HEK293 (cell line): ENCODE data around the gene COX10.

ENCODE experiments used
- CTCF ChIA-PET: fragments of 350-600 bp; formaldehyde crosslinking; extraction: SDS; loops from one replicate; lab custom pipeline; 2021; ENCODE audit warnings: antibody characterized with exemption; lab: Yijun Ruan, JAX
- POLR2A ChIA-PET: fragments of 300-600 bp; formaldehyde crosslinking; extraction: SDS; loops from one replicate; lab custom pipeline; 2020; ENCODE audit warnings: antibody characterized with exemption, inconsistent platforms; lab: Yijun Ruan, JAX
- H3K27ac ChIP-seq: fragments of 200-500 bp; sonication (Bioruptor generic); 2 replicates; pipeline ENCODE4 v1.5.1; 2014; ENCODE audit warnings: low read depth, low read length, control low read depth, inconsistent platforms; ENCODE audit errors: extremely low read depth
- H3K36me3 ChIP-seq, 2 experiments: fragments of 200-500 bp in 1 of 2; sonication (Bioruptor generic) in 1 of 2; 1 replicate in 1 of 2; 2 replicates in 1 of 2; pipeline ENCODE4 v1.5.1; 2014 to 2017; ENCODE audit warnings: inconsistent platforms in 2 of 2, low read length in 2 of 2; ENCODE audit not compliant: control insufficient read depth in 2 of 2, insufficient read depth in 1 of 2
- H3K4me1 ChIP-seq: fragments of 200-500 bp; sonication (Bioruptor generic); 2 replicates; pipeline ENCODE4 v1.5.1; 2014; ENCODE audit warnings: mild to moderate bottlenecking, low read length, inconsistent platforms; ENCODE audit not compliant: control insufficient read depth, insufficient read depth
- H3K4me3 ChIP-seq: 2 replicates; pipeline ENCODE4 v1.5.1; 2011; ENCODE audit warnings: low read depth, mild to moderate bottlenecking, control low read depth, low read length, moderate library complexity
- H3K9me3 ChIP-seq: fragments of 200-500 bp; sonication (Bioruptor generic); 2 replicates; pipeline ENCODE4 v1.5.1; 2014; ENCODE audit warnings: low read depth, low read length, inconsistent platforms; ENCODE audit not compliant: control insufficient read depth, insufficient read depth
- KLF16 ChIP-seq: fragments of 450-650 bp; formaldehyde crosslinking; IDR thresholded peaks from 2 replicates; pipeline ENCODE4 v1.5.1; 2017; ENCODE audit warnings: missing biosample characterization, missing genetic modification characterization
- OSR2 ChIP-seq: fragments of 450-650 bp; formaldehyde crosslinking; IDR thresholded peaks from 2 replicates; pipeline ENCODE4 v1.5.1; 2016; ENCODE audit warnings: missing biosample characterization, missing genetic modification characterization
- PRDM1 ChIP-seq: fragments of 450-650 bp; formaldehyde crosslinking; IDR thresholded peaks from 2 replicates; pipeline ENCODE4; 2016; ENCODE audit warnings: missing biosample characterization, missing genetic modification characterization
- SP3 ChIP-seq: fragments of 450-650 bp; formaldehyde crosslinking; IDR thresholded peaks from 2 replicates; pipeline ENCODE4 v1.5.1; 2016; ENCODE audit warnings: missing biosample characterization, missing genetic modification characterization
- SP7 ChIP-seq: fragments of 450-650 bp; formaldehyde crosslinking; IDR thresholded peaks from 2 replicates; pipeline ENCODE4 v1.5.1; 2016; ENCODE audit warnings: missing biosample characterization, missing genetic modification characterization
- TCF7L2 ChIP-seq: IDR thresholded peaks from 2 replicates; pipeline ENCODE4 v1.6.1; 2011; ENCODE audit warnings: low read depth, mild to moderate bottlenecking, inconsistent platforms, low read length, moderate library complexity, borderline replicate concordance
- WT1 ChIP-seq: fragments of 450-650 bp; formaldehyde crosslinking; IDR thresholded peaks from 2 replicates; pipeline ENCODE4 v1.5.1; 2016; ENCODE audit warnings: missing biosample characterization, missing genetic modification characterization
- ZBTB1 ChIP-seq: fragments of 450-650 bp; formaldehyde crosslinking; IDR thresholded peaks from 2 replicates; pipeline ENCODE4 v1.5.1; 2016; ENCODE audit warnings: missing biosample characterization, missing genetic modification characterization
- ZEB2 ChIP-seq: fragments of 450-650 bp; formaldehyde crosslinking; IDR thresholded peaks from 2 replicates; pipeline ENCODE4 v1.5.1; 2016; ENCODE audit warnings: missing biosample characterization, missing genetic modification characterization
- ZFP37 ChIP-seq: fragments of 450-650 bp; formaldehyde crosslinking; IDR thresholded peaks from 2 replicates; pipeline ENCODE4 v1.5.1; 2016; ENCODE audit warnings: missing biosample characterization, missing genetic modification characterization
- ZNF10 ChIP-seq: fragments of 450-650 bp; formaldehyde crosslinking; IDR thresholded peaks from 2 replicates; pipeline ENCODE4 v1.5.1; 2017; ENCODE audit warnings: missing biosample characterization, missing genetic modification characterization
- ZNF132 ChIP-seq: fragments of 450-650 bp; formaldehyde crosslinking; IDR thresholded peaks from 2 replicates; pipeline ENCODE4 v1.5.1; 2017; ENCODE audit warnings: missing biosample characterization, missing genetic modification characterization, borderline replicate concordance
- ZNF133 ChIP-seq: fragments of 450-650 bp; formaldehyde crosslinking; IDR thresholded peaks from 2 replicates; pipeline ENCODE4 v1.5.1; 2016; ENCODE audit warnings: missing biosample characterization, missing genetic modification characterization
- ZNF214 ChIP-seq: fragments of 450-650 bp; formaldehyde crosslinking; IDR thresholded peaks from 2 replicates; pipeline ENCODE4 v1.5.1; 2017; ENCODE audit warnings: missing biosample characterization, mild to moderate bottlenecking, missing genetic modification characterization, borderline replicate concordance
- ZNF335 ChIP-seq: fragments of 450-650 bp; formaldehyde crosslinking; conservative IDR thresholded peaks from 2 replicates; pipeline ENCODE4 v1.5.1; 2016; ENCODE audit warnings: missing biosample characterization, missing genetic modification characterization
- ZNF423 ChIP-seq: fragments of 450-650 bp; formaldehyde crosslinking; IDR thresholded peaks from 2 replicates; pipeline ENCODE4 v1.5.1; 2016; ENCODE audit warnings: missing biosample characterization, missing genetic modification characterization
- ZNF48 ChIP-seq: fragments of 450-650 bp; formaldehyde crosslinking; IDR thresholded peaks from 2 replicates; pipeline ENCODE4 v1.5.1; 2016; ENCODE audit warnings: missing biosample characterization, missing genetic modification characterization
- ZNF501 ChIP-seq: fragments of 450-650 bp; formaldehyde crosslinking; IDR thresholded peaks from 2 replicates; pipeline ENCODE4 v1.5.1; 2016; ENCODE audit warnings: missing biosample characterization, missing genetic modification characterization
- ZNF549 ChIP-seq: fragments of 450-650 bp; IDR thresholded peaks from 2 replicates; pipeline ENCODE4 v1.5.1; 2018; ENCODE audit warnings: missing biosample characterization, missing genetic modification characterization, mild to moderate bottlenecking, inconsistent platforms, moderate library complexity
- ZNF561 ChIP-seq: fragments of 450-650 bp; IDR thresholded peaks from 2 replicates; pipeline ENCODE4 v1.5.1; 2018; ENCODE audit warnings: missing biosample characterization, missing genetic modification characterization, borderline replicate concordance
- ZNF585B ChIP-seq: fragments of 450-650 bp; formaldehyde crosslinking; IDR thresholded peaks from 2 replicates; pipeline ENCODE4 v1.5.1; 2016; ENCODE audit warnings: missing biosample characterization, missing genetic modification characterization
- ZNF600 ChIP-seq: fragments of 450-650 bp; formaldehyde crosslinking; IDR thresholded peaks from 2 replicates; pipeline ENCODE4 v1.5.1; 2016; ENCODE audit warnings: missing biosample characterization, missing genetic modification characterization
- ZNF629 ChIP-seq: fragments of 450-650 bp; formaldehyde crosslinking; IDR thresholded peaks from 2 replicates; pipeline ENCODE4 v1.5.1; 2017; ENCODE audit warnings: missing biosample characterization, missing genetic modification characterization
- ZNF843 ChIP-seq: fragments of 450-650 bp; formaldehyde crosslinking; IDR thresholded peaks from 2 replicates; pipeline ENCODE4 v1.5.1; 2016; ENCODE audit warnings: missing biosample characterization, missing genetic modification characterization
- ZSCAN16 ChIP-seq: fragments of 450-650 bp; formaldehyde crosslinking; IDR thresholded peaks from 2 replicates; pipeline ENCODE4 v1.5.1; 2016; ENCODE audit warnings: missing biosample characterization, missing genetic modification characterization
- TF ChIP-seq, protein P1 (sequence below): fragments of 450-650 bp; formaldehyde crosslinking; IDR thresholded peaks from 2 replicates; pipeline ENCODE4 v1.5.1; 2017; ENCODE audit warnings: missing biosample characterization, missing genetic modification characterization
- TF ChIP-seq, protein P2 (sequence below): fragments of 450-650 bp; formaldehyde crosslinking; IDR thresholded peaks from 2 replicates; pipeline ENCODE4 v1.5.1; 2017; ENCODE audit warnings: missing biosample characterization, missing genetic modification characterization
- TF ChIP-seq, protein P3 (sequence below): fragments of 450-650 bp; formaldehyde crosslinking; IDR thresholded peaks from 2 replicates; pipeline ENCODE4 v1.5.1; 2016; ENCODE audit warnings: missing biosample characterization, missing genetic modification characterization
- TF ChIP-seq, protein P4 (sequence below): fragments of 450-650 bp; formaldehyde crosslinking; IDR thresholded peaks from 2 replicates; pipeline ENCODE4 v1.5.1; 2016; ENCODE audit warnings: missing biosample characterization, missing genetic modification characterization

The COX10 gene

DNA sequence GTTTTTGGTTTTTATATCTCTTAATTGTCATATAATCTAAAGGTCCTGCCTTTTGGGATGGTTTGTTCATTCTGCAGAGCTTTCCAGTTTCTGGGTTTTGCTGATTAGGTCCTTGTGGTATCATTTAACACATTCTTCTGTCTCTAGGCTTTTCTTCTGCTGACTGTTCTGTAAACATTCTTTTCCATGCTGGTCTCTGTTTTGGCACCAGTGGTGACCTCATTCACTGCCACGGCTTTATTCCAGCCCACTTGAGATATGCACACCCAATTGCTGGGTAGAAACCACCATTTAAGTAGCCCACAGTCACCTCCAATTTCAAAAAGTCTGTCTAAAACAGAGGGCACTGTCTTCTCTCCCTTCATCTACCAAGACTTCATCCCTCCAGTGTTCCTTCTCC lies 31.1 kb upstream of the COX10 start:
- TF ChIP-seq ZNF549 = no peak
- TF ChIP-seq, protein P1, sequence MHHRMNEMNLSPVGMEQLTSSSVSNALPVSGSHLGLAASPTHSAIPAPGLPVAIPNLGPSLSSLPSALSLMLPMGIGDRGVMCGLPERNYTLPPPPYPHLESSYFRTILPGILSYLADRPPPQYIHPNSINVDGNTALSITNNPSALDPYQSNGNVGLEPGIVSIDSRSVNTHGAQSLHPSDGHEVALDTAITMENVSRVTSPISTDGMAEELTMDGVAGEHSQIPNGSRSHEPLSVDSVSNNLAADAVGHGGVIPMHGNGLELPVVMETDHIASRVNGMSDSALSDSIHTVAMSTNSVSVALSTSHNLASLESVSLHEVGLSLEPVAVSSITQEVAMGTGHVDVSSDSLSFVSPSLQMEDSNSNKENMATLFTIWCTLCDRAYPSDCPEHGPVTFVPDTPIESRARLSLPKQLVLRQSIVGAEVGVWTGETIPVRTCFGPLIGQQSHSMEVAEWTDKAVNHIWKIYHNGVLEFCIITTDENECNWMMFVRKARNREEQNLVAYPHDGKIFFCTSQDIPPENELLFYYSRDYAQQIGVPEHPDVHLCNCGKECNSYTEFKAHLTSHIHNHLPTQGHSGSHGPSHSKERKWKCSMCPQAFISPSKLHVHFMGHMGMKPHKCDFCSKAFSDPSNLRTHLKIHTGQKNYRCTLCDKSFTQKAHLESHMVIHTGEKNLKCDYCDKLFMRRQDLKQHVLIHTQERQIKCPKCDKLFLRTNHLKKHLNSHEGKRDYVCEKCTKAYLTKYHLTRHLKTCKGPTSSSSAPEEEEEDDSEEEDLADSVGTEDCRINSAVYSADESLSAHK (tag by site-specific recombination) = peak; percentile 85
- TF ChIP-seq, protein P2, sequence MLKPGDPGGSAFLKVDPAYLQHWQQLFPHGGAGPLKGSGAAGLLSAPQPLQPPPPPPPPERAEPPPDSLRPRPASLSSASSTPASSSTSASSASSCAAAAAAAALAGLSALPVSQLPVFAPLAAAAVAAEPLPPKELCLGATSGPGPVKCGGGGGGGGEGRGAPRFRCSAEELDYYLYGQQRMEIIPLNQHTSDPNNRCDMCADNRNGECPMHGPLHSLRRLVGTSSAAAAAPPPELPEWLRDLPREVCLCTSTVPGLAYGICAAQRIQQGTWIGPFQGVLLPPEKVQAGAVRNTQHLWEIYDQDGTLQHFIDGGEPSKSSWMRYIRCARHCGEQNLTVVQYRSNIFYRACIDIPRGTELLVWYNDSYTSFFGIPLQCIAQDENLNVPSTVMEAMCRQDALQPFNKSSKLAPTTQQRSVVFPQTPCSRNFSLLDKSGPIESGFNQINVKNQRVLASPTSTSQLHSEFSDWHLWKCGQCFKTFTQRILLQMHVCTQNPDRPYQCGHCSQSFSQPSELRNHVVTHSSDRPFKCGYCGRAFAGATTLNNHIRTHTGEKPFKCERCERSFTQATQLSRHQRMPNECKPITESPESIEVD (tag by site-specific recombination) = peak; percentile 34; the same call in 1 of the 2 replicates
- TF ChIP-seq ZNF629 (tag by site-specific recombination) = peak; percentile 33; the same call in 1 of the 2 replicates
- TF ChIP-seq ZNF133 (tag by site-specific recombination) = no peak
- TF ChIP-seq, protein P3, sequence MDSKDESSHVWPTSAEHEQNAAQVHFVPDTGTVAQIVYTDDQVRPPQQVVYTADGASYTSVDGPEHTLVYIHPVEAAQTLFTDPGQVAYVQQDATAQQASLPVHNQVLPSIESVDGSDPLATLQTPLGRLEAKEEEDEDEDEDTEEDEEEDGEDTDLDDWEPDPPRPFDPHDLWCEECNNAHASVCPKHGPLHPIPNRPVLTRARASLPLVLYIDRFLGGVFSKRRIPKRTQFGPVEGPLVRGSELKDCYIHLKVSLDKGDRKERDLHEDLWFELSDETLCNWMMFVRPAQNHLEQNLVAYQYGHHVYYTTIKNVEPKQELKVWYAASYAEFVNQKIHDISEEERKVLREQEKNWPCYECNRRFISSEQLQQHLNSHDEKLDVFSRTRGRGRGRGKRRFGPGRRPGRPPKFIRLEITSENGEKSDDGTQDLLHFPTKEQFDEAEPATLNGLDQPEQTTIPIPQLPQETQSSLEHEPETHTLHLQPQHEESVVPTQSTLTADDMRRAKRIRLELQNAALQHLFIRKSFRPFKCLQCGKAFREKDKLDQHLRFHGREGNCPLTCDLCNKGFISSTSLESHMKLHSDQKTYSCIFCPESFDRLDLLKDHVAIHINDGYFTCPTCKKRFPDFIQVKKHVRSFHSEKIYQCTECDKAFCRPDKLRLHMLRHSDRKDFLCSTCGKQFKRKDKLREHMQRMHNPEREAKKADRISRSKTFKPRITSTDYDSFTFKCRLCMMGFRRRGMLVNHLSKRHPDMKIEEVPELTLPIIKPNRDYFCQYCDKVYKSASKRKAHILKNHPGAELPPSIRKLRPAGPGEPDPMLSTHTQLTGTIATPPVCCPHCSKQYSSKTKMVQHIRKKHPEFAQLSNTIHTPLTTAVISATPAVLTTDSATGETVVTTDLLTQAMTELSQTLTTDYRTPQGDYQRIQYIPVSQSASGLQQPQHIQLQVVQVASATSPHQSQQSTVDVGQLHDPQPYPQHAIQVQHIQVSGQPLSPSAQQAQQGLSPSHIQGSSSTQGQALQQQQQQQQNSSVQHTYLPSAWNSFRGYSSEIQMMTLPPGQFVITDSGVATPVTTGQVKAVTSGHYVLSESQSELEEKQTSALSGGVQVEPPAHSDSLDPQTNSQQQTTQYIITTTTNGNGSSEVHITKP (tag by site-specific recombination) = peak; percentile 74
- no peak for TF ChIP-seq ZNF561 (tag by site-specific recombination)
- 0 out of 2 replicates have a peak, but pooled peaks have one; percentile 16 for TF ChIP-seq ZEB2 (tag by site-specific recombination)
- 0 out of 2 replicates have a peak, but pooled peaks have one; percentile 38 for TF ChIP-seq ZNF10 (tag by site-specific recombination)
- TF ChIP-seq ZNF600 (tag by site-specific recombination) = peak; percentile 93
- TF ChIP-seq SP7 = 0 out of 2 replicates have a peak, but pooled peaks have one; percentile 30
- Histone ChIP-seq H3K4me3 (no peak overlapping the region), H3K36me3 (peaks cover 4 to 13% of the 10 kb centered on the region in 2 experiments), H3K27ac (no peak overlapping the region), H3K9me3 (no peaks in the 10 kb centered on the region), H3K4me1 (peaks cover 6% of the 10 kb centered on the region; the same call in 1 of the 2 replicates)
- CTCF ChIA-PET = interaction anchor here (0.7 kb wide), 1 partner anchor 43 kb away, joined by 5 read pairs; no protein-coding TSS in a partner anchor
- POLR2A ChIA-PET = no interaction called here

DNA sequence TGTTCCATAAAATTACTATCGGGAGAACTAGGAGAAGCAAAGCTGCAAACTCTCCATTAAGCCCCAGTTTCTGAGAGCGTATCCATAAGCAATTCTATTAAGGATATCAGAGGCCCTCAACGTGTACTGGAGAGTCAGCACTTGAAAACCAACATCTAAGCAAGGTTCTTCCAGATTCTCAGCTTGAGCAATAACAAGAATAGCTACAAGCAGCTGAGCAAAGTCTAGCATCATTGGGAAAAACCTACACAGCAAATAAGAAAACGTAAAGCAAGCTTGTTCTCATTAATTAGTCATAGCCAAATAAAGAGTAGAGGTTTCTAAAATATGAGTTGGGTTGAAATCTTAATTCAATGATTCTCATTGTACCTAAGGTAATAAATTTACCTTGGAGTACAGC lies 26.9 kb upstream of the COX10 start:
- CTCF ChIA-PET = interaction anchor here (0.6 kb wide), 1 partner anchor 402 kb away, joined by 3 read pairs; no protein-coding TSS in a partner anchor
- Histone ChIP-seq H3K4me3 (no peak overlapping the region), H3K27ac (no peak overlapping the region), H3K9me3 (no peaks in the 10 kb centered on the region), H3K4me1 (peaks cover 11% of the 10 kb centered on the region), H3K36me3 (no peaks in the 10 kb centered on the region; a peak in 1 of 3 replicates)
- TF ChIP-seq ZNF843 (no peak), ZNF585B (no peak), WT1 (no peak), PRDM1 (tag by site-specific recombination) (no peak), KLF16 (no peak), ZNF132 (tag by site-specific recombination) (no peak), OSR2 (tag by site-specific recombination) (no peak), ZNF48 (tag by site-specific recombination) (no peak), ZFP37 (no peak), ZNF501 (no peak), TCF7L2 (no peak), SP3 (no peak), ZNF423 (tag by site-specific recombination) (no peak), ZSCAN16 (tag by site-specific recombination) (no peak), ZNF214 (tag by site-specific recombination) (no peak), ZNF335 (tag by site-specific recombination) (no peak), ZBTB1 (tag by site-specific recombination) (no peak)
- TF ChIP-seq, protein P4, sequence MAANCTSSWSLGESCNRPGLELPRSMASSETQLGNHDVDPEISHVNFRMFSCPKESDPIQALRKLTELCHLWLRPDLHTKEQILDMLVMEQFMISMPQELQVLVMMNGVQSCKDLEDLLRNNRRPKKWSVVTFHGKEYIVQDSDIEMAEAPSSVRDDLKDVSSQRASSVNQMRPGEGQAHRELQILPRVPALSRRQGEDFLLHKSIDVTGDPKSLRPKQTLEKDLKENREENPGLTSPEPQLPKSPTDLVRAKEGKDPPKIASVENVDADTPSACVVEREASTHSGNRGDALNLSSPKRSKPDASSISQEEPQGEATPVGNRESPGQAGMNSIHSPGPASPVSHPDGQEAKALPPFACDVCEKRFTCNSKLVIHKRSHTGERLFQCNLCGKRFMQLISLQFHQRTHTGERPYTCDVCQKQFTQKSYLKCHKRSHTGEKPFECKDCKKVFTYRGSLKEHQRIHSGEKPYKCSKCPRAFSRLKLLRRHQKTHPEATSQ (tag by site-specific recombination) = no peak
- POLR2A ChIA-PET = no interaction called here
